ENCODE measurements around the gene ATG4B.

Gene ATG4B

DNA sequence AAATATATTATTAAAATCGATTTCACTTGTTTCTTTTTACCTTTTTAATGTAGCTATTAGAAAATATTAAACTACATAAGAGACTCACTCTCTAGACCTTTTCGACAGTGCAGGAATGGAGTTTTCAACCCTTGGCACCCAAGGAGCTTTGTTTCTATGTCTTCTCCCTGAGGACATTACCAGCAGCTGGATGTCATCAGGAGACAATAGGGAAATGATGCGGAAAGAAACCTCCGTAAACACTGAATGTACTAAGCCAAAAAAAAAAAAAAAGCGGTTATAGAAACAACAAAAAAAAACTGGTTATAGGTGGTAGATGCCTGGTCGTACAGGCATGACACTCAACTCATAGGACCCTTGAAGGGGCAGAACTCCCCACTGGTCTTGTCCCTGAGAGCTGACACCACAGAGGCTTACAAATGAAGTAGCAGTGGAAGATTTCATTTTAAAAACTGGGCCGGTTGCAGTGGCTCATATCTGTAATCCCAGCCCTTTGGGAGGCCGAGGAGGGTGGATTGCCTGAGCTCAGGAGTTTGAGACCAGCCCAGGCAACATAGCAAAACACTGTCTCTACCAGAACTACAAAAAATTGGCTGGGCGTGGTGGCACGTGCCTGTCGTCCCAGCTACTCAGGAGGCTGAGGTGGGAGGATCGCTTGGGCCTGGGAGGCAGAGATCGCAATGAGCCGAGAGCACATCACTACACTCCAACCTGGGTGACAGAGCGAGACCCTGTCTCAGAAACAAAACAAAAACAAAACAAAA is 24.3 kb upstream of the ATG4B start:
- peak; percentile 11 for DNase-seq

DNA sequence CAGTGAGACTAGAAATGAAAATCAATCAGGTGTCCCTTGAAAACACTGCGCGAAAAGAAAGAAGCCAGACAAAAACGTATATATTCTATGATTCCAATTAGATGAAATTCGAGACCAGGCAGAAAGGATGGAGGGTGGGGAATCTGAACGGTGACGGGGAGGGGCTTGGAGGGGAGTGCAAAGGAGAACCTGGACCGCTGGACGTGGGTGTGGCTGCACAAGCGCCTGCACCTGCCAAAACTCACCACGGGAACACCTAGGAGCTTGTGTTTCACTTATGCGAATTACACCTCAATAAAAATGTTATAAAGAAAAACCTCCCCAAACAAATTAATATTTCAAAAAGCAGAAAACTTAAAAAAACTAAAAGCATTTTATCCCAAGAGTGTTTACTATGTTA is 22.5 kb upstream of the ATG4B start:
- no peak for DNase-seq

DNA sequence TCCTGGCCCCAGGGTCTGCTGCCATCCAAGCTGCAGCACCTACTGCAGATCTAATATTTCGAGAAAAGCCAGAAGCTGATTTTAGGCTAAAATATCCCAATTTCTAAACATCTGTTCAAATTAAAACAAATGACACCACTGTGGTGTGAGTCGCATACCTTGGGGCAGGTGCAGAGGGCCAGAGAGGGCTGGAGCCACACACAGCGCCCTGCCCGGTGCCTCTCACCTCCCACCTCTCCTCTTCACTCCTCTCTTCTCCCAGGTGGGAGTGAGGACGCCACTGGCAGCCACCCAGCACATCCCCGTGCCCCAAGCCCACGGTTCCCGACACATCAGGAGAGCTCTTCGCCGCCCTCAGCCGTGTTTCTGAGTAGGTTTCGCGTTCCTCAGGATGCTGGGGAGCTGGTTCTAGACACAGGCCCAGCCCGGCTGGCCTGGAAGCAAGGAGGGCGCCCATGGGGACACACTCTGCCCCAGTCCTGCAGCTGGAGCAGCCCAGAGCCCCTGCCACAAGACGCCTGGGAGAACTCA is 21.9 kb upstream of the ATG4B start:
- no peak for DNase-seq

DNA sequence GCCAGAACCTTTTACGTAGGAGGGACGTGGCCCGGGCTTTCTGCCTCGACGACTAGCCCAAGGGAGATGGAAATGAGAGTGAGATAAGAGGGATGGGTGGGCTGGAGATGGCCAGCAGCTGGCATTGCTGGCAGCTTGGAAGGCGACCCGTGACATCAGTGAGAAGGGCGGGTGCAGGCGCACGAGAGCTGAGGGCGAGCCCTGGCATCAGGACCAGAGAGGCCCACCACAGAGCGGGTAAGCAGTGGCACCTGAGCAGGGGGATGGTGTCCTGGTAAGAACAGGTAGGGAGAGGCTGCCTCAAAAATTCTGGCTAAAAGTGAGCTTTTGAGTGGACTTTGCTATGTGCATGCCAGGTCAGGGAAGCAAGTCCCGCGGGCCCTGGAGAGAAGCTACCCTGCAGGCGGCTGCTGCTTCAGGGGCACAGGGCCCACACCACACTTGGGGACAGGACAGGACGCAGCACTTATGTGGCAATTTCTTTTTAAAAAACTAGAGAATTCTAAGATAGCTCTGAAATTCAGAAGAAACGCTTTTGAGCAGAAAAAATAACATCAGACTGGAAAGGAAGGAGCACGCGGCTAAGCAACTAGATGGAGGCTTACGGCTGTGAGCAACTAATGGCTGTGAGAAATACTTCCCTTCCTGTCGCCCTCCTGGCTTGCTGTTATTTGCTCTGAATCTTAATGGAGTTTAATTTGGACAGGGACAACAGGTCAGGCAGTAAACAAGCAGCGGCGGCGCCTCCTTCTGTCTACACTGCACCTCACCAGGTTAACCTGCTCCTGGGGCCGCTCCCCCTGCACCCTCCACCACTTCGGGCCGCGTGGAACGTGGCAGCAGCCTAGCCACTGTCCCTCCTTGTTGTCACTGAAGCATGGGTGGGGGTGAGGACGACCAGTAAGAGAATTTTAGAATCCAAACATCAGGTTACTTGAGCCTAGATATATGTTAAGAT is 21.0 kb upstream of the ATG4B start:
- DNase-seq, result no peak

DNA sequence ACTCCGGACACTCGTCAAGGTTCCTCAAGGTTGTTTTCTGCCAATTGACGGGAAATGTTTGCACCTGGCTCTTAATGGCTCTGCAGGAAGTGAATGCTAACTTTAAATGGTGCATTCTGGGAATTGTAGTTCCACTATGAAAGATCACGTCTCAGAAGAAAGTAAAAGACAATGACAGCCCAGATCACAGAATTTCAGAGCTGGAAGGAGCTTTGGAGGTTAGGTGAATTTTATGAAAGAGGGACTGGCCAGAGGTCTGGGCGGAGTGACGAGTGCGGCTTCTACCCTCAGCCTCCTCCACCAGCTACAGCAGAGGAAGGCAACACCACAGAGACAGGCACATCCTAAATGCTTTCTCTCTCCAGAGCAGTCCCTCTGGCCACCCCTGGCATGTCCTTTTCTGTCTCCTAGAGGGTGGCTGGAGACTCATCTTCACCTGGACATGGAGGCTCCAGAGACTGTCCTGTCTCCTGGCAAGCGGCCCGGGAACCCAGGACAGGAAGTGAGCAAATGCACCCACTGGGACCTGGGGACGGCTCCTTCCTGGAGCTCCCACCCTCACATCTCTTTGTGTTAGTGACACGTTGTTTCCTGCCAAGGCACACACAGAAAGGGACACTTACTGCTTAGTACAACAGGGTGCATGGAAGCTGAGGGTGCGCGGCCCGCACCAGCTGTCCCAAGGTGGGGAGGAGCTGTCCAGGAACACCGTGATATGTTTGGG is 19.9 kb upstream of the ATG4B start:
- DNase-seq, result no peak

DNA sequence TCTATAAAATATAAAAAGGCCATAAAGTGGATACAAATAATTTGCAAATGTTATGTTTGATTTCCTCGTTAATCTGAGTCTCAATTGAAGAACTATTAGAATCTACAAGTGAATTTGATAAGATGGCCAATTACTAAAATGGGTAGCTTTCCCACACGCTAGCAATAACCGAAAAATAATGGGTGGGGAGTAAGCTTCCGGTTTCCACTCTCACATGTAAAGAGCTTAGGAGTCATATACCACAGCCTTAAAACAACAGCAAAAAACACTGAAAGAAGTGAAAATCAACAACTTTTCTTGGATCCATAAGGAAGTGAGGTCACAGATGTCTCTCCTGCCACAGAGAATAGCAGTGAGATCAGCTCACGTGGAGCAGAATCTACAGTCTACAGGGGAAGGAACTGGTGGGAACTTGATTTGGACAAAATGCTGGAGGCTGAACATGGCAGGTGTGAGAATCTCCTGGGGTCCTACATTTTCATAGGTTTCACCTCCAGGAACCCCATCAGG is 19.1 kb upstream of the ATG4B start:
- DNase-seq, result no peak

DNA sequence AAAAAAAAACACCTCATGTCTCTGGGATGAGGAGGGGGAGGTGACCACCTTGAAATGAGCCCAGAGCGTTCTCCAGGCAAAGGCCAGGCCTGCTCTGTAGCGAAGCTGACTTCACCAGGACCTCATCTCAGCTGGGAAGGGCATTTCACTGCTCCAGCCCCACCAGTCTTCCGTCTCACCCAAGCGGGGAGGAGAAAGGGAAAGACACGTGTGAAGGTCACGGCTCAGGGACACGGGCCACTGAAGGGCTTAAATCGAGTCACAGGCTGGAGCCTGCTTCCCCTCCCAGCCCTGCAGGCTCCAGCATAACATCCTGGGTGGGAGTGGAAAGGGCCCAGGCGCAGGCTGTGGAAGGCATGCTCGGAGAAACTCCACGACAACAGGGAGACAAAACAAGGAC is 18.7 kb upstream of the ATG4B start:
- no peak for DNase-seq

DNA sequence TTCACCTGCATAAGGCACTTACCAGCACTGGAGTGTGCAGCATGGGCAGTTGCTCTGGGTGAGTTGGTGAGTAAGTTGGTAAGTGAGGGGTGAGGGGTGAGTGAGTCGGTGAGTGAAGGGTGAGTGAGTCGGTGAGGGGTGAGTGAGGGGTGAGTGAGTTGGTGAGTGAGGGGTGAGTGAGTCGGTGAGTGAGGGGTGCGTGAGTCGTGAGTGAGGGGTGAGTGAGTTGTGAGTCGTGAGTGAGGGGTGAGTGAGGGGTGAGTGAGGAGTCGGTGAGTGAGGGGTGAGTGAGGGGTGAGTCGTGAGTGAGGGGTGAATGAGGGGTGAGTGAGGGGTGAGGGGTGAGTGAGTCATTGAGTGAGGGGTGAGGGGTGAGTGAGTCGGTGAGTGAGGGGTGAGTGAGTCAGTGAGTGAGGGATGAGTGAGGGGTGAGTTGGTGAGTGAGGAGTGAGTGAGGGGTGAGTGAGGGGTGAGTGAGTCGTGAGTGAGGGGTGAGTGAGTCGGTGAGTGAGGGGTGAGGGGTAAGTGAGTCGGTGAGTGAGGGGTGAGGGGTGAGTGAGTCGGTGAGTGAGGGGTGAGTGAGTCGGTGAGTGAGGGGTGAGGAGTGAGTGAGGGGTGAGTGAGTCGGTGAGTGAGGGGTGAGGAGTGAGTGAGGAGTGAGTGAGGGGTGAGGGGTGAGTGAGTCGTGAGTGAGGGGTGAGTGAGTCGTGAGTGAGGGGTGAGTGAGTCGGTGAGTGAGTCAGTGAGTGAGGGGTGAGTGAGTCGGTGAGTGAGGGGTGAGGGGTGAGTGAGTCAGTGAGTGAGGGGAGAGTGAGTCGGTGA is 17.7 kb upstream of the ATG4B start:
- no peak for DNase-seq

DNA sequence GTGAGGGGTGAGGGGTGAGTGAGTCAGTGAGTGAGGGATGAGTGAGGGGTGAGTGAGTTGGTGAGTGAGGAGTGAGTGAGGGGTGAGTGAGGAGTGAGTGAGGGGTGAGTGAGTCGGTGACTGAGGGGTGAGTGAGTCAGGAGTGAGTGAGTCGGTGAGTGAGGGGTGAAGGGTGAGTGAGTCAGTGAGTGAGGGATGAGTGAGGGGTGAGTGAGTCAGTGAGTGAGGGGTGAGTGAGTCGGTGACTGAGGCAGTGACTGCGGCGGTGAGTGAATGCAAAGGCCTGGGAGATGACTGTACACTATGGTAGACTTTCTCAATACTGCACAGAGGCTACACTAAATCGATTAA is 17.1 kb upstream of the ATG4B start:
- DNase-seq, result no peak

DNA sequence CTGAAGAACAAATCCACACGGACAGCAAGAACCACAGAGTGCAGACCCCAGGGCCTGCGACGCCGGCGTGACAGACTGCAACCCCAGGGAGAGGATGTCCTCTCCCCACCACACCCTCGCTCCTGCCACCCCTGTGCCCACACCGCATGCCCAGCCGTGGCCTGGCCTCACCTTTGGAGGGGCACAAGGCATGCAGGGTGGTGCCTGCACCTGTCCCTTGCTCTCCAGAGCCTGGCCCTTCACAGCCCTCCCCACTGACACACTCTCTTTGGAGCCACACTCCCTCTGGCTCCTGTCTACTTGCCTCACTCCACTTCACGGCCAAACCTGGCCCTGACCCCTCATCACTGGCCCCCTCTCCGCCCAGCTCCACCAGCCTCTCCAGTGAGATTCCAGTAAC is 9.8 kb upstream of the ATG4B start:
- DNase-seq, result no peak

DNA sequence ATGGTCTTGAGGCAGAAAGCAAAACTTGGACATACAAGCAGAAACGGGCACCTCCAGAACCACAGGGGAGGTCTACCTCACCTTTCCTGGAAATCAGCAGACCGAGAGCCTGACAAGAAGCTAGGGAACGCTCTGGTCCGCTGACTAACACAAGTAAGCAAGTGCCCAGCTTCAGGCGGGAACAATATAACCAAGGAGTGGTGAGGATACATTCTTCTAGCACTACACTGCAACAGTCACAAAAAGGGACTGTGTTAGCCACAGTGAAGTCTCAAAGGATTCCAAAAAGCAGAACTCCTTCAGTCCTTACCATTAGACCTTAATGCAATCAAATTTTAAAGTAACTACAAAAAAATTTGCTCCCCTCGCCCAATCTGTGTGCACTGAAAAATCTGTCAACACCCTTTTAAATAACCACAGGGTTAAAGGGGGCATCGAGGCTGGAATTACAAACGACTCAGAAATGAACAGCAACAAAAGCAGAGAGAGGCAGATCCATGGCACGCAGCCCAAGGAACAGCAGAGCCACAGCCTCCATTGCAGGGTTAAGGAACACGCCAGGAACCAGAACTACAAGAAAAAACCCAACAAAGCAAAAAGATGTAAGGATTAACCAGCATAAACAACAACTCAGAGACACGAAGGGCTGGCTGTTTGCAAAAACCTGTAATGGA is 7.6 kb upstream of the ATG4B start:
- DNase-seq, result no peak

DNA sequence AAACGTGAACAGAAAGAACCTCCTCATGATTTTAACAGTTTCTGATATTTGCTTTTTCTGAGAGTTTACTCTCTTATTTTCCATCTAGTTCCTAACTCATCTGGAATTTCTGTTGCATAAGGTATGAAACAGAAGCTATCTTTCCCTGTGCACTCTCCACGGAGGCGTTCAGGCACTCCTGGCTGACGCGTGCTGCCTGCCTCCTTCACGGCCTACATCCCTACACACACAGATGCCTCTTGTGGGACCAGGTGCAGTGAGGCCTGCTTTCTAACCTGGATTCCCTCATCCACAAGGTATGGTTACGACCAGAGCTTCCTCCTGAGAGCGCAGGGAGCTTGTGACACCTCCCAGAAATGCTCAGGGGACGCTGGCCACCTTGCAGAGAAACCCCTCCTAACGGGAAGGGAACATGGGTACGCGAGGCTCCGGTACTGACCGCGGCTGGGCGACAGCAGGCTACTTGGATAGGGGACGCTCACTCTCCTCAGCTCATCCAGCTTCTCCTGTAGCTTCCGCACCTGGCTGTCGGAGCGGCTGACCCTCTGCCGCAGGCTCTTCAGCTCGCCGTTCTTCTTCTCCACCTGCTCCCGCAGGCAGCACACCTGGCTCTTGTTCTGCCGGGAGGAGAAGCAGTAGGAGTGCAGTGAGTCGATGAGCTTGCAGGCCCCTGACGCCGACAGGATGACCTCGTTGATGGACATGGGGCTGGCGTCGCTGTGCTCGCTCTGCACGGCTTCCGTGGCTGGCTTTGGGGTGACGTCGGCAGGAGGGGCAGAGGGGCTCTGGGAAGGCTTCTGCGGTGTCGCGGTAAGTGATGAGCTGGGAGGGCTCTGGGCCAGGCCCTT is 4.8 kb upstream of the ATG4B start:
- no peak for DNase-seq

DNA sequence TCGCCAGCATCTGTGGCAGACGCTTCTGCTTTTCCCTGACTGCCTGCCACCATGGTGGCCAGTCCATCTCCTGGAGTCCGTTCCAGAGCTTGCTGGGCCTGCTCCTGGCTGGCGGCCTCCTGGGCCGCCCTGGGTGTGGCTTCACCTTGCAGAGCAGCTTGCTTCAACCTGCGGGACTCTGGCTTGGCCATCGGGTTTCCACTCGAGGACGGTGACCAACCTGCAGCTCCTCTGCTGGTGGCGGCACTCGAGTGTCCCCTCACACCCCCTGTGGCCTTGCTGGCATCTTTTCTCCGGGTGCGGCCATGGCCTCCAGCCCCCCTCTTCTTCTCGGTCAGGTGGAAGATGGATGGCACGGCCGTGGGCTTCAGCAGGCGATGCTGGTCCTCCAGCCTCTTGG is 3.9 kb upstream of the ATG4B start:
- no peak for DNase-seq

DNA sequence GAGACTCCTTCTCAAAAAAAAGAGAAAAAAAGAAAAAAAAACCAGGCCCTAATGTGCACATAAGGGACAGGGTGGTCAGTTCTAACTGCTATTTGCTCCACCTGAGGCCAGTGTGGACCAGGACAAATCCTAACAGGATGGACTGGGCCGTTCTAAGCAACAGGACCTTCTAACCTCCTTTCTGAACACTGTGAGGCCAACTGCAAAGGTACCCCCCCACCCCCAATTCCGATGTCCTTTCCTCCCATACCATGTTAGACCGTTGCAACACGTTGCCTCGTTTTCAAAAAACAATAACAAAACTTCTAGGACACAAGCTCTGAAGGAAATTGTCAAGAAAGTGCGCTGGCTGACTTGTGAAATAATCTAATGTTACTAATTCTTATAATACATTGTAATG is 1.7 kb upstream of the ATG4B start:
- no peak for DNase-seq

DNA sequence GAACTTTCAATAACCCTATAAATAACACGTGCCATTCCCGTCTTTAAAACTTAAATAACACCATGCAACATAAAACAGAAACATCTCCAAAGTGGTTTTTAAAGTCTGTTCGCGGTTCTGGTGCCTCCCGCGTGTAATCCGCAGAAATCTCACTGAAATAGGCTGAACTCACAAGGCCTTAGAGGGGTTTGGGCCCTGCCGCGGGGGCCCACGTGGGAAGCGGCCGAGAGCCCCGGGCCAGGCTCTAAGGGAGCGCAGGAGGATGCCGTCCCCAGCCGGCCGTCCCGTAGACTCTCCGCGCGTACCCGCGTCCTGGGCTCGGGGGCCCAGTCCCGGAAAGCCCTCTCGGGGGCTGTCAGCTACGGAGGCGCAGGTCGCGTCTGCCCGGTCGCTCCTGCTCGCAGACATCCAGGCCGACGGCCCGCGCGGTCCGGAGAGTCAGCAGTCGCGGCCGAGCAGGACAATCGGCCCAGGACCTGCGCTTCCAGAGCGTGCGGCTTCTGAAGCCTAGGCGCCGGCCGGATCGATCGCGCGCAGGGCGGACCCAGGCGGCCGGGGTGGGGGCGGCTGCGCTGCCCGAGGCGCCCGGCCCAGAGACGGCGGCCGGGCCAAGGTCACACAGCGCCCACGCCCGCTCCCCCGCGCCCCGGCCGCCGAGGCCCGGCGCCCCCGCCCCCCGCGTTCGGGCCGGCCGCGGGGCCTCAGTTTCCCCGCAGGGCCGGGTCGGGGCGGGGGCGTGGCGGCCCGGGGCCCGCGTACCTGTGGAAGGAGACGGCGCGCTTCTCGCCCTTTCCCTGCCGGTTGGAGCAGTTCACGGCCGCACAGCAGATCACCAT is 1.1 kb upstream of the ATG4B start:
- DNase-seq, result peak; percentile 21

DNA sequence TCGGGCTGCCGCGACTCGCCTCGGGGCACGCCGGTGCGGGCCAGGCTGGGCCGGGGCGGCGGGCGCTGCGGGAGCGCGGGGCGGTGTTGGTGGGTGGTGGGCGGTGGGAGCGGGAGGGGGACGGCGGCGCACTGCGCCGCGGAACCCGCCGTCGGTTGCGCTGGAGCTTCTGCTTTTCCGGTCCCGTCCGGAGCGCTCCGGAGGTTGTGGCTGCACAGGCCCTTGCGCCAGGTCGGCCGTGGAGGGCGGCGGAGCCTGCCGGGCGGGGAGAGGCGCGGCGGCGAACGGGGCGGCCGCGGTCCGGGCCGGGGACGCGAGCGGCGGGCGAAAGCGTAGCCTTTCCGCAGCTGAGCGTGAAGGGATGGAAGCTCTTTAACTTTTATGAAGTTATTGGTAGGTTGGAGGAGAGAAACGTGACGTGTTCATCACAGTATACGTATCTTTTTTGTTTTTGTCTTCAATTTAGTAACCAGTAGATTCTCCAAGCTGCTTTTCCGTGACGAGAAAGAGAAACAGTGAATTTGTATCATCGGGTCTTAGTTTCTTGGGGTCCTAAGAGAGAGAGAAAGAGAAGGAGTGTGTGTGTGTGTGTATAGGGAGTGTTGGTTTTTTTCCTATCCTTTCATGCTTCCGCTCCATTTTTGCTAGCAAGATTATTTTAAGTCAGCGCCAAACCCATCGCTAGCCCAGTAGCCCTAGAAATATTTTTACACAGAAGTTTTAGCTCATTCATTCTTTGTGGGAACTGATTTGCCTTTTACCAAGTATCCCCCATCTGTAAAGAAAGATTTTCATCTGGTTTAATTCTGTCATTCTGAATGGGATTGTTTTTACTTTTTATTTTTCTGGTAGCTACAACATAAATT is 535 bp downstream of the ATG4B start:
- DNase-seq, result no peak

DNA sequence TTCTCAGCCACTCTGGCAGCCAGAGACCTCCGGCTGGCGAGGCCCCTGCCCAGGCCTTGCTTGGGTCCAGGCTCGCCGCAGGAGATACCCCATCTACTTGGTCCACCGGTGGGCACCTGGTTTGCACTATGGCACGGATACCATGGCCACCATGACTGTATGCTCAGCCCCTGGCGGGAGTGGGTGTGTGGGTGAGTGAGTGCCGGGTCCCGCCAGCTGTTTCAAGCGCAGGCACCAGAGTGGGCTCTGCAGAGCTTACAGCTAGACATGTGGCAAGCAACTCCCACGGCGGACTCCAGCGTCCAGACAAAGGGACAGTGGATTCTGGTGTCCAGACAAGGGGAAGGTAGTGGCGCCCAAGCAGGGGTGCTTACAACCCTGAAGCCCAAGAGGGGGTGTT is 1.4 kb downstream of the ATG4B start:
- DNase-seq, result no peak

DNA sequence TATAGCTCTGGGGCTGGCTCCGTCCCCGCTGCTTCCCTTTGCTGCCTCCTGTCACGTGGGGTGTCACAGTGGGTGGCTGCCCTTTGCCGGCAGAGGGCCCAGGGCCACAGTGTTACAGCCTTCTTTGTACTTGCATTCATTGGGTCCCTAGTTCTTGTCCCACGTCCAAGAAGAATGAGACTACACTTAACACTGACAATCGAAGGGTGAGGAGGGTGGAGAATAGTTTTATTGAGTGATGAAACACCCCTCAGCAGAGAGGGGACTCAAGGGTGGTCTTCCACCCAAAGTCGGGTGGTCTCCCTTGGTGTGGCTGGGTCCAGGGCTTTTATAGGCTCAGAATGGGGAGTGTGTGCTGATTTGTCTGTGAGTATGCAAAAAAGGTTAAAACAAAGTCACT is 1.9 kb downstream of the ATG4B start:
- peak; percentile 3 for DNase-seq
